IPS-18c (cell line): ENCODE results near the gene NUF2.
A peak's percentile ranks its signal among the peaks of the same experiment; 100 is the strongest.
"Not testable (repeated sequence)": the region's sequence is repeated elsewhere in the genome, so short reads cannot be mapped to it uniquely, and the experiment has no call there.

Source experiments
- H3K4me3 ChIP-seq: 2 replicates; pipeline ENCODE4 v1.7.0; 2013; ENCODE audit warnings: low read depth, mild to moderate bottlenecking, low read length, moderate library complexity; ENCODE audit not compliant: insufficient read depth
- H3K9me3 ChIP-seq: one replicate; pipeline ENCODE4 v1.6.1; 2013; ENCODE audit warnings: mild to moderate bottlenecking, low read length, moderate library complexity; ENCODE audit not compliant: control insufficient read depth, insufficient read depth

The NUF2 gene

GRCh38 chr1:163315773-163316374, 5.9 kb upstream of the NUF2 start:
- Histone ChIP-seq H3K4me3 (no peak overlapping the region), H3K9me3 (no peaks in the 10 kb centered on the region)

- Histone ChIP-seq H3K9me3 (no peaks in the 10 kb centered on the region), H3K4me3 (peak overlapping the region; percentile 91)
Observed at GRCh38 chr1:163320891-163321290, 863 bp upstream of the NUF2 start.

- not testable (repeated sequence) for H3K9me3 ChIP-seq, H3K4me3 ChIP-seq
Observed at GRCh38 chr1:163323339-163323738, 1.6 kb downstream of the NUF2 start.

GRCh38 chr1:163331116-163331515, 9.4 kb downstream of the NUF2 start:
- H3K9me3 ChIP-seq, result no peaks in the 10 kb centered on the region

GRCh38 chr1:163335216-163335615, 13.5 kb downstream of the NUF2 start:
- H3K9me3 ChIP-seq, result no peaks in the 10 kb centered on the region
- no peak overlapping the region for H3K4me3 ChIP-seq

More at GRCh38 chr1:163331116-163331515, 9.4 kb downstream of the NUF2 start:
- H3K4me3 ChIP-seq, result no peak overlapping the region

GRCh38 chr1:163337631-163338030, 15.9 kb downstream of the NUF2 start:
- no peaks in the 10 kb centered on the region for H3K9me3 ChIP-seq

GRCh38 chr1:163346326-163346870, 24.6 kb downstream of the NUF2 start:
- Histone ChIP-seq H3K4me3 (no peak overlapping the region), H3K9me3 (no peaks in the 10 kb centered on the region)

More at GRCh38 chr1:163337631-163338030, 15.9 kb downstream of the NUF2 start:
- H3K4me3 ChIP-seq, result no peak overlapping the region

GRCh38 chr1:163347106-163347505, 25.4 kb downstream of the NUF2 start:
- Histone ChIP-seq H3K9me3 (no peaks in the 10 kb centered on the region), H3K4me3 (no peak overlapping the region)

- Histone ChIP-seq H3K4me3 (no peak overlapping the region), H3K9me3 (no peaks in the 10 kb centered on the region)
Observed at GRCh38 chr1:163351912-163352311, 30.2 kb downstream of the NUF2 start.

GRCh38 chr1:163357378-163357777, 35.6 kb downstream of the NUF2 start:
- no peak overlapping the region for H3K4me3 ChIP-seq

GRCh38 chr1:163358172-163358571, 36.4 kb downstream of the NUF2 start:
- H3K4me3 ChIP-seq, H3K9me3 ChIP-seq: not testable (repeated sequence)

More at GRCh38 chr1:163357378-163357777, 35.6 kb downstream of the NUF2 start:
- no peaks in the 10 kb centered on the region for H3K9me3 ChIP-seq

- H3K9me3 ChIP-seq, result no peaks in the 10 kb centered on the region
- no peak overlapping the region for H3K4me3 ChIP-seq
Observed at GRCh38 chr1:163361123-163361934, 39.6 kb downstream of the NUF2 start.

GRCh38 chr1:163365186-163365585, 43.4 kb downstream of the NUF2 start:
- no peak overlapping the region for H3K4me3 ChIP-seq
- no peaks in the 10 kb centered on the region for H3K9me3 ChIP-seq

- no peaks in the 10 kb centered on the region for H3K9me3 ChIP-seq
- no peak overlapping the region for H3K4me3 ChIP-seq
Observed at GRCh38 chr1:163366555-163366954, 44.8 kb downstream of the NUF2 start.

- H3K4me3 ChIP-seq, result no peak overlapping the region
Observed at GRCh38 chr1:163367721-163368120, 46.0 kb downstream of the NUF2 start.

GRCh38 chr1:163372576-163372975, 50.8 kb downstream of the NUF2 start:
- H3K4me3 ChIP-seq, result no peak overlapping the region
- no peaks in the 10 kb centered on the region for H3K9me3 ChIP-seq

More at GRCh38 chr1:163367721-163368120, 46.0 kb downstream of the NUF2 start:
- H3K9me3 ChIP-seq, result no peaks in the 10 kb centered on the region

GRCh38 chr1:163378554-163378953, 56.8 kb downstream of the NUF2 start:
- Histone ChIP-seq H3K9me3 (no peaks in the 10 kb centered on the region), H3K4me3 (no peak overlapping the region)

- no peak overlapping the region for H3K4me3 ChIP-seq
- H3K9me3 ChIP-seq, result no peaks in the 10 kb centered on the region
Observed at GRCh38 chr1:163379801-163380200, 58.0 kb downstream of the NUF2 start.
